Measurements from ENCODE around the gene TCF20.
A peak's percentile ranks its signal among the peaks of the same experiment; 100 is the strongest.

The TCF20 gene

GRCh38 chr22:42270510-42271190 is at the start of gene TCF20:
Gene TCF20, minus strand, starts transcription at chr22:42270653. Its CDS starts 55,348 bp downstream, at chr22:42215305.
- peak; percentile 36 to 72 (median 49) for DNase-seq

GRCh38 chr22:42319386-42319785 is 48.9 kb upstream of the TCF20 start:
- DNase-seq: no peak

- no peak for DNase-seq
Measured at GRCh38 chr22:42318967-42319366, 48.5 kb upstream of the TCF20 start.

- DNase-seq: no peak
Measured at GRCh38 chr22:42317691-42318547, 47.5 kb upstream of the TCF20 start.

GRCh38 chr22:42317008-42317407 is 46.6 kb upstream of the TCF20 start:
- DNase-seq: no peak

GRCh38 chr22:42315392-42315756 is 44.9 kb upstream of the TCF20 start:
- no peak for DNase-seq

GRCh38 chr22:42314709-42315391 is 44.4 kb upstream of the TCF20 start:
- DNase-seq: peak in 1 of 4 experiments; percentile 17

GRCh38 chr22:42313804-42314581 is 43.5 kb upstream of the TCF20 start:
- peak in 1 of 4 experiments; percentile 38 for DNase-seq

GRCh38 chr22:42313204-42313603 is 42.8 kb upstream of the TCF20 start:
- DNase-seq: no peak

GRCh38 chr22:42310291-42311015 is 40.0 kb upstream of the TCF20 start:
- no peak for DNase-seq

GRCh38 chr22:42309865-42310264 is 39.4 kb upstream of the TCF20 start:
- DNase-seq: no peak

- no peak for DNase-seq
Measured at GRCh38 chr22:42308892-42309468, 38.5 kb upstream of the TCF20 start.

GRCh38 chr22:42307806-42308563 is 37.5 kb upstream of the TCF20 start:
- no peak for DNase-seq

GRCh38 chr22:42306010-42306409 is 35.6 kb upstream of the TCF20 start:
- DNase-seq: no peak

GRCh38 chr22:42304324-42304790 is 33.9 kb upstream of the TCF20 start:
- no peak for DNase-seq

- DNase-seq: no peak
Measured at GRCh38 chr22:42303396-42304323, 33.2 kb upstream of the TCF20 start.

GRCh38 chr22:42301742-42302102 is 31.3 kb upstream of the TCF20 start:
- no peak for DNase-seq

GRCh38 chr22:42301077-42301741 is 30.8 kb upstream of the TCF20 start:
- DNase-seq: no peak
